GM12864 (cell line): ENCODE measurements around the gene CADM2.

ENCODE experiments used
- DNase-seq: peaks from one replicate; pipeline ENCODE4 v3.0.0-alpha.2; 2011; ENCODE audit warnings: low read depth
- H3K4me3 ChIP-seq: 2 replicates; pipeline ENCODE4 v1.5.1; 2011; ENCODE audit warnings: mild to moderate bottlenecking, low read depth, low read length, control low read depth
- TF ChIP-seq, protein P1 (sequence below): IDR thresholded peaks from 2 replicates; pipeline ENCODE4 v1.5.1; 2011; ENCODE audit warnings: low read depth, mild to moderate bottlenecking, moderate library complexity, low read length, control low read depth, inconsistent platforms; ENCODE audit errors: missing control alignments

CADM2 gene

GRCh38 chr3:84998545-84998944 lies 39.8 kb downstream of the CADM2 start:
- TF ChIP-seq, protein P1, sequence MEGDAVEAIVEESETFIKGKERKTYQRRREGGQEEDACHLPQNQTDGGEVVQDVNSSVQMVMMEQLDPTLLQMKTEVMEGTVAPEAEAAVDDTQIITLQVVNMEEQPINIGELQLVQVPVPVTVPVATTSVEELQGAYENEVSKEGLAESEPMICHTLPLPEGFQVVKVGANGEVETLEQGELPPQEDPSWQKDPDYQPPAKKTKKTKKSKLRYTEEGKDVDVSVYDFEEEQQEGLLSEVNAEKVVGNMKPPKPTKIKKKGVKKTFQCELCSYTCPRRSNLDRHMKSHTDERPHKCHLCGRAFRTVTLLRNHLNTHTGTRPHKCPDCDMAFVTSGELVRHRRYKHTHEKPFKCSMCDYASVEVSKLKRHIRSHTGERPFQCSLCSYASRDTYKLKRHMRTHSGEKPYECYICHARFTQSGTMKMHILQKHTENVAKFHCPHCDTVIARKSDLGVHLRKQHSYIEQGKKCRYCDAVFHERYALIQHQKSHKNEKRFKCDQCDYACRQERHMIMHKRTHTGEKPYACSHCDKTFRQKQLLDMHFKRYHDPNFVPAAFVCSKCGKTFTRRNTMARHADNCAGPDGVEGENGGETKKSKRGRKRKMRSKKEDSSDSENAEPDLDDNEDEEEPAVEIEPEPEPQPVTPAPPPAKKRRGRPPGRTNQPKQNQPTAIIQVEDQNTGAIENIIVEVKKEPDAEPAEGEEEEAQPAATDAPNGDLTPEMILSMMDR, result no peak

DNA sequence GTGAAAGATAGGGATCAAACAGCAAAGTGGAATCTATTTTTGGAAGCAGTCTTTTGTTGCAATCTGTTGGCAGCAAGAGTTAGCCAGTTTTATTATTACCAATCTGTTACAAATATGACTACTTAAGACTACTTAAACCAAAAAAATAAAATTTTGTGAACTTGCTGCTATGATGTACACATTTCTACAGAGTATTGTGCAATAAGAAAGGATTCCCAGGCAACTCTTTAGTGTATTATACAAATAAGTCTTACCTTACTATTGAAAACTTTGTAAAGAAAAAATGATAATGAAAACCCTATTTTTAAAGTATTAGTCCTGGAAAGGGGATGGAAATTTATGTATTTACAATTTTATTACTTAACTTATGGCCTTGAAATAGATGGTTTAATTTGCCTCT lies 44.7 kb downstream of the CADM2 start:
- H3K4me3 ChIP-seq, result no peak overlapping the region
- TF ChIP-seq, protein P1, result no peak
- no peak for DNase-seq

More at GRCh38 chr3:84998545-84998944, 39.8 kb downstream of the CADM2 start:
- no peak overlapping the region for H3K4me3 ChIP-seq
- DNase-seq, result no peak

- TF ChIP-seq, protein P1, result no peak
- DNase-seq, result no peak
- no peak overlapping the region for H3K4me3 ChIP-seq
Observed at GRCh38 chr3:85004147-85004546, 45.4 kb downstream of the CADM2 start.

- TF ChIP-seq, protein P1, result no peak
- DNase-seq, result no peak
- H3K4me3 ChIP-seq, result no peak overlapping the region
Observed at GRCh38 chr3:85005946-85006345, 47.2 kb downstream of the CADM2 start.

DNA sequence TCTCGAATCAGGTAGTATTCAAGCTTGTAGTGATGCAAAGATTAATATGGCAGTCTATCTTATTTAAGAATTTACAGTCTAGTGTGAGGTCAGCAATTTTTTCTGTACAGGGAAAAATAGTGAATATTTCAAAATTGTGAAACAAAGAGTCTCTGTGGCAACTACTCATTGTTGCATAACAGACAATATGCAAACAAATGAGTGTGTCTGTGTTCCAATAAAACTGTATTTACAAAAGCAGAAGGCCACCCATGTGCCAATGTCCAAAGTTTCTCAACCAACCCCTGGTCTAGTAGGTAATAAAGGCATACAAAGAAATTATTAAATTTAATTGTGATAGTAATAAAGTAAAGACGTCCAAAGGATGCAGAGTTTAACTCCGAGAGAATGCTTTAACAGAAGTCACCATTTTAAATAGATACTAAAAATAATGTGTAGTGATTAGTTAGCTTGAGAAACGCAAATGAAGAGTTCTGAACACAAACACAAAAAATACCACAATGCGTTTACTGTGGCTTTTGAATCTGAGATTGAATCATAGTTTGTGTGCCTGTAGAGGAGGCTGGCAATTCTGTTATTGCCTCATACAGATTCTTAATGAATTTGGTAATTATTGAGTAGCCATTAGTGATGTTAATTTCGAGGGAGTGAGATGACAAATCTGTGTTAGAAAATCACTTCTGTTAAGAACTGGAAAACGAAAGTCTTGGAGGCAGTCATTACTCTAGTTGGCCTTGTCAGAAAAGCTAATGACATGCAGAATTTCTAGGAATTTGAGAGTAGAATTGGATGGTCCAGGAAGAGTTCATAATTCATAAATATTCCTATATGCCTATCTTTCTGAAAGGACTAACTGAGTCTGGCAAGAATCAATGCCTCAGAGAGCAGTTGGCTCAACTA lies 48.7 kb downstream of the CADM2 start:
- TF ChIP-seq, protein P1, result no peak
- no peak for DNase-seq

DNA sequence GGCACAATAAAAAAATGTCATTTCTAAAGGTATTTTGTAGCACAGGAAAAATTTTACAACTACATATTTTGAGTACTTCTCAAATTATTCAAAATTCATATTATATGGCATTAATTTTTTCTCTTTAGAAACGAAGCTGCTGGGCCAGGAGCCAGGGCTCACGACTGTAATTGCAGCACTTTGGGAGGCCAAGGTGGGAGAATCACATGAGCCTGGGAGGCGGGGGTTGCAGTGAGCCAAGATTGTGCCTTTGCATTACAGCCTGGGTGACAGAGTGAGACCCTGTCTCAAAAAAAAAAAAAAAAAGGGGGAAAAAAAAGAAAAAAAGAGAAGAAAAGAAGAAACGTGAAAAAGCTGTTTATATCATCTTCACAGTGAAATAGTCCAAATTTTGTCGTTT lies 62.0 kb downstream of the CADM2 start:
- DNase-seq, result no peak
- no peak overlapping the region for H3K4me3 ChIP-seq
- TF ChIP-seq, protein P1, result no peak

More for the DNA sequence above, 48.7 kb downstream of the CADM2 start:
- H3K4me3 ChIP-seq, result no peak overlapping the region

GRCh38 chr3:85030052-85030451 lies 71.3 kb downstream of the CADM2 start:
- H3K4me3 ChIP-seq, result no peak overlapping the region
- TF ChIP-seq, protein P1, result no peak
- DNase-seq, result no peak
